Kidney (tissue), 14 donors: Measurements from ENCODE around the gene BCL3. TPM values are rescaled to one million over a fixed set of nuclear protein-coding genes. Genes with fewer than 3 reads are reported as not detected.

Experiments
- DNase-seq, 5 donors: peaks; one replicate each; pipeline ENCODE4 v3.0.0-alpha.2; 2013 to 2020
- FAIRE-seq: peaks from 2 replicates; lab custom pipeline; 2012; peaks lifted over from hg19 to GRCh38; lab: Jason Lieb, UNC
- H3K27ac ChIP-seq, 2 donors: one replicate each; pipeline ENCODE4 v1.7.0; 2013; ENCODE audit warnings: low read depth in 2 of 2, low read length in 2 of 2, inconsistent platforms in 1 of 2
- H3K27me3 ChIP-seq: one replicate; pipeline ENCODE4 v1.7.1; 2013; ENCODE audit warnings: low read length, inconsistent platforms; ENCODE audit not compliant: control insufficient read depth, insufficient read depth
- H3K36me3 ChIP-seq, 3 donors: one replicate each; pipeline versions ENCODE4 v1.7.0 to v1.7.1; 2013; ENCODE audit warnings: low read length in 3 of 3, control low read depth in 1 of 3, inconsistent platforms in 1 of 3; ENCODE audit not compliant: insufficient read depth in 3 of 3, control insufficient read depth in 2 of 3
- H3K4me1 ChIP-seq, 3 donors: one replicate each; pipeline versions ENCODE4 v1.7.0 to v1.7.1; 2013; ENCODE audit warnings: low read length in 3 of 3, inconsistent platforms in 1 of 3, low read depth in 1 of 3; ENCODE audit not compliant: control insufficient read depth in 2 of 3, insufficient read depth in 2 of 3
- H3K4me3 ChIP-seq, 3 donors: one replicate each; pipeline versions ENCODE4 v1.7.0 to v1.8.1; 2013; ENCODE audit warnings: low read length in 3 of 3, control low read depth in 1 of 3, inconsistent platforms in 1 of 3
- H3K9ac ChIP-seq, 3 donors: one replicate each; pipeline versions ENCODE4 v1.7.0 to v1.7.1; 2013; ENCODE audit warnings: low read length in 3 of 3, control low read depth in 1 of 3, inconsistent platforms in 1 of 3
- H3K9me3 ChIP-seq, 3 donors: one replicate each; pipeline versions ENCODE4 v1.7.0 to v1.7.1; 2013; ENCODE audit warnings: low read length in 3 of 3, control low read depth in 1 of 3, inconsistent platforms in 1 of 3; ENCODE audit not compliant: control insufficient read depth in 2 of 3, insufficient read depth in 1 of 3
- intact Hi-C: fragments of 100-400 bp; cut with DNase I; formaldehyde crosslinking; loops from one replicate; pipeline ENCODE4 v1.11.1; 2022
- polyA plus RNA-seq: library from polyadenylated mRNA; stranded (reverse); fragments of 350-450 nt; fragmentation: Illumina TruSeq; extraction: RNeasy Lipid Tissue Mini Kit (QIAGEN cat#74804); gene quantifications from one replicate; pipeline ENCODE4 v1.2.3, GENCODE V29; 2014; ENCODE audit warnings: low read depth, low replicate concordance; ENCODE audit not compliant: insufficient read depth
- total RNA-seq: library from RNA; stranded (reverse); fragmentation: NEBNext Ultra II Directional; extraction: Animal tissue kit (Norgen Biotek cat#: 25700); gene quantifications from one replicate; pipeline ENCODE4 v1.2.1, GENCODE V29; 2021
- TF ChIP-seq, protein P1 (sequence below): IDR thresholded peaks from 3 replicates; pipeline ENCODE4 v1.5.1; 2012; ENCODE audit warnings: mild to moderate bottlenecking, moderate library complexity, borderline replicate concordance; ENCODE audit not compliant: insufficient read depth; ENCODE audit errors: extremely low read depth
- donor health status: control.
- donor health status: control.
- donor health status: control.
- donor health status: control.
- donor health status: control.
- donor health status: DM: yes; HTN: yes; CAD: no.
- donor health status: Normal renal cell carcinoma (clear cell type).

The BCL3 gene
- total and polyA plus RNA-seq, 2 donors from 2014 or later, result 23.2 to 86.8 TPM

DNA sequence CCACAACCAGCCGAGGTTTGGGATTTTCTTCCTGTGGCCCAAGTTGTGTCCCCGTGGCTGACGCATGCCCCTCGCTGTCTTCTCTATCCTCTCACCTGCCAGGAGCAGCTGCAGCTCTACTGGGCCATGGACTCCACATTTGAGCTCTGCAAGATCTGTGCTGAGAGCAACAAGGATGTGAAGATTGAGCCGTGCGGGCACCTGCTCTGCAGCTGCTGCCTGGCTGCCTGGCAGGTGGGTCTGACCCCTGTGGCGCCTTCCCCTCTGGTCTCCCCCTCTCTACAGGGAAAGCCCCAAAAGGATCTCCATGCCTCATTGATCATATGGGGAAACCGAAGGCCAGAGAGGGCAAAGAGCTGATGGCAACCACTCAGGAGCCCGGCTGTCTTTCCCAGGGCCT, 43.8 kb downstream of the BCL3 start:
- no peaks in the 10 kb centered on the region for H3K36me3 ChIP-seq
- H3K4me1 ChIP-seq, result peaks cover 0 to 2% (median 0%) of the 10 kb centered on the region in 3 donors
- H3K27ac ChIP-seq, result no peak overlapping the region
- DNase-seq (no peak), FAIRE-seq (no peak)
- H3K9me3 ChIP-seq, result no peaks in the 10 kb centered on the region
- intact Hi-C loops, result loop anchor here (10.0 kb wide), 1 partner anchor 53 kb away; the partner anchor contains the start of gene NECTIN2
- H3K27me3 ChIP-seq, result no peaks in the 10 kb centered on the region
- no peak overlapping the region for H3K4me3 ChIP-seq
- H3K9ac ChIP-seq, result no peak overlapping the region
- TF ChIP-seq, protein P1, sequence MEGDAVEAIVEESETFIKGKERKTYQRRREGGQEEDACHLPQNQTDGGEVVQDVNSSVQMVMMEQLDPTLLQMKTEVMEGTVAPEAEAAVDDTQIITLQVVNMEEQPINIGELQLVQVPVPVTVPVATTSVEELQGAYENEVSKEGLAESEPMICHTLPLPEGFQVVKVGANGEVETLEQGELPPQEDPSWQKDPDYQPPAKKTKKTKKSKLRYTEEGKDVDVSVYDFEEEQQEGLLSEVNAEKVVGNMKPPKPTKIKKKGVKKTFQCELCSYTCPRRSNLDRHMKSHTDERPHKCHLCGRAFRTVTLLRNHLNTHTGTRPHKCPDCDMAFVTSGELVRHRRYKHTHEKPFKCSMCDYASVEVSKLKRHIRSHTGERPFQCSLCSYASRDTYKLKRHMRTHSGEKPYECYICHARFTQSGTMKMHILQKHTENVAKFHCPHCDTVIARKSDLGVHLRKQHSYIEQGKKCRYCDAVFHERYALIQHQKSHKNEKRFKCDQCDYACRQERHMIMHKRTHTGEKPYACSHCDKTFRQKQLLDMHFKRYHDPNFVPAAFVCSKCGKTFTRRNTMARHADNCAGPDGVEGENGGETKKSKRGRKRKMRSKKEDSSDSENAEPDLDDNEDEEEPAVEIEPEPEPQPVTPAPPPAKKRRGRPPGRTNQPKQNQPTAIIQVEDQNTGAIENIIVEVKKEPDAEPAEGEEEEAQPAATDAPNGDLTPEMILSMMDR, result no peak

DNA sequence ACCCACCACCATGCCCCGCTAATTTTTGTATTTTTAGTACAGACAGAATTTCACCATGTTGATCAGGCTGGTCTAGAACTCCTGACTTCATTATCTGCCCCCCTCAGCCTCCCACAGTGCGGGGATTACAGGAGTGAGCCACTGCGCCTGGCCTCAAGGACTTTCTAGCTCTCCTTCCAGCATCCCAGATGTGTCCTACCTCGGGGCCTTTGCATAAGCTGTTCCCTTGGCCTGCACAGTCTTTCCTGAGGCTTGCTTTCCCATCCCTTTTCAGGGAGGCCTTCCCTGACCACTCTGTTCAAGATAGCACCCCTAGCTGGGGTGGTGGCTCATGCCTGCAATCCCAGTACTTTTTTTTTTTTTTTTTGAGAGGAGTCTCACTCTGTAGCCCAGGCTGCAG, 46.1 kb downstream of the BCL3 start:
- intact Hi-C loops, result loop anchor here (10.0 kb wide), 1 partner anchor 50 kb away; the partner anchor contains the start of gene NECTIN2
- Histone ChIP-seq H3K9me3 (no peaks in the 10 kb centered on the region), H3K4me1 (peaks cover 0 to 2% (median 0%) of the 10 kb centered on the region in 3 donors), H3K9ac (no peak overlapping the region), H3K36me3 (no peaks in the 10 kb centered on the region), H3K27me3 (no peaks in the 10 kb centered on the region), H3K4me3 (no peak overlapping the region), H3K27ac (no peak overlapping the region)
- no peak for FAIRE-seq
- TF ChIP-seq, protein P1, result no peak
- no peak for DNase-seq

DNA sequence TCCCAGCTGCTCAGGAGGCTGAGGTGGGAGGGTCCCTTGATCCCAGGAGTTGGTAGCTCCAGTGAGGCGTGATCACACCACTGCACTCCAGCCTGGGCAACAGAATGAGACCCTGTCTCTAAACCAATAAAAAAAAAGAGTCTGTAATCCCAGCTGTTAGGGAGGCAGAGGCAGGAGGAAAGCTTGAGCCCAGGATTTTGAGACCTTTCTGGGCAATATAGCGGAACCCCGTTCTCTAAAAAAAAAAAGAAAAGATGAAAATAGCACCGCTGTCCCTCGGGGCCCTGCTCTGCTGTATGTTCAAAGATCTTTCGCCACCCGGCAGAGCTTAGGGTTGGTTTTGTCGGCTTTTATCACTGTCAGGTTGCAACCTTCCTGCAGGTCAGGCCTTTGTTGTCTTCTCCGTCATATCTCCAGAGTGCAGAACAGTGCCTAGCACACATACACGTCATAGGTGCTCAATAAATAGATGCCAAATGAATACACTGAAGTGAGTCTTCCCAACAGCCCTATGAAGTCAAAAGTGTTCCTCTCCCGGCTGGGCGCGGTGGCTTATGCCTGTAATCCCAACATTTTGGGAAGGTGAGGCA, 47.0 kb downstream of the BCL3 start:
- H3K36me3 ChIP-seq, result no peaks in the 10 kb centered on the region
- no peak overlapping the region for H3K27ac ChIP-seq
- TF ChIP-seq, protein P1, result no peak
- FAIRE-seq (no peak), DNase-seq (no peak)
- intact Hi-C loops, result loop anchor here (10.0 kb wide), 1 partner anchor 49 kb away; the partner anchor contains the start of gene NECTIN2
- no peak overlapping the region for H3K9ac ChIP-seq
- no peak overlapping the region for H3K4me3 ChIP-seq
- H3K4me1 ChIP-seq, result peaks cover 0 to 2% (median 0%) of the 10 kb centered on the region in 3 donors
- H3K9me3 ChIP-seq, result no peaks in the 10 kb centered on the region
- no peaks in the 10 kb centered on the region for H3K27me3 ChIP-seq
